GM23338 (cell line): ENCODE measurements around the gene SMIM12.

Experiments used
- CREB1 ChIP-seq: fragments of 250-450 bp; sonication (Bioruptor Pico); IDR thresholded peaks from 2 replicates; pipeline ENCODE4 v1.5.0; 2020; ENCODE audit warnings: low read depth, mild to moderate bottlenecking, moderate library complexity
- EZH2 ChIP-seq: fragments of 200-600 bp; sonication (generic); IDR thresholded peaks from one replicate; pipeline ENCODE4 v1.8.0; 2017; ENCODE audit warnings: antibody characterized with exemption, mild to moderate bottlenecking, low read depth; ENCODE audit not compliant: unreplicated experiment
- EZH2phosphoT487 ChIP-seq: fragments of 200-600 bp; sonication (generic); IDR thresholded peaks from one replicate; pipeline ENCODE4 v1.8.1; 2018; ENCODE audit warnings: antibody characterized with exemption; ENCODE audit not compliant: unreplicated experiment
- JUNB ChIP-seq: IDR thresholded peaks from one replicate; pipeline ENCODE4 v1.6.1; 2016; ENCODE audit warnings: antibody characterized with exemption; ENCODE audit not compliant: unreplicated experiment
- POLR2AphosphoS5 ChIP-seq: IDR thresholded peaks from 2 replicates; pipeline ENCODE4 v1.6.1; 2016; ENCODE audit warnings: antibody characterized with exemption, low read depth
- STAT1 ChIP-seq: IDR thresholded peaks from one replicate; pipeline ENCODE4 v1.6.1; 2016; ENCODE audit warnings: antibody characterized with exemption; ENCODE audit not compliant: unreplicated experiment
- ZNF114 ChIP-seq: fragments of 250-450 bp; sonication (Bioruptor Pico); IDR thresholded peaks from 2 replicates; pipeline ENCODE4 v1.5.0; 2020; ENCODE audit warnings: mild to moderate bottlenecking, moderate library complexity
- TF ChIP-seq, protein P1 (sequence below), 2 experiments: fragments of 200-600 bp in 1 of 2; sonication (generic) in 1 of 2; conservative IDR thresholded peaks; 2 replicates each; pipeline versions ENCODE4 v1.5.1 to v1.6.1; 2016 to 2017; ENCODE audit warnings: antibody characterized with exemption in 2 of 2, low read depth in 2 of 2, mild to moderate bottlenecking in 2 of 2, moderate library complexity in 1 of 2
- TF ChIP-seq, protein P2 (sequence below): IDR thresholded peaks from one replicate; pipeline ENCODE4 v1.6.1; 2018; ENCODE audit warnings: antibody characterized with exemption; ENCODE audit not compliant: unreplicated experiment
- TF ChIP-seq, protein P3 (sequence below): fragments of 250-450 bp; sonication (Bioruptor Pico); IDR thresholded peaks from 2 replicates; pipeline ENCODE4 v1.5.0; 2020; ENCODE audit warnings: mild to moderate bottlenecking, moderate library complexity

GRCh38 chr1:34816778-34817177 is 42.8 kb downstream of the SMIM12 start:
- TF ChIP-seq, protein P1, sequence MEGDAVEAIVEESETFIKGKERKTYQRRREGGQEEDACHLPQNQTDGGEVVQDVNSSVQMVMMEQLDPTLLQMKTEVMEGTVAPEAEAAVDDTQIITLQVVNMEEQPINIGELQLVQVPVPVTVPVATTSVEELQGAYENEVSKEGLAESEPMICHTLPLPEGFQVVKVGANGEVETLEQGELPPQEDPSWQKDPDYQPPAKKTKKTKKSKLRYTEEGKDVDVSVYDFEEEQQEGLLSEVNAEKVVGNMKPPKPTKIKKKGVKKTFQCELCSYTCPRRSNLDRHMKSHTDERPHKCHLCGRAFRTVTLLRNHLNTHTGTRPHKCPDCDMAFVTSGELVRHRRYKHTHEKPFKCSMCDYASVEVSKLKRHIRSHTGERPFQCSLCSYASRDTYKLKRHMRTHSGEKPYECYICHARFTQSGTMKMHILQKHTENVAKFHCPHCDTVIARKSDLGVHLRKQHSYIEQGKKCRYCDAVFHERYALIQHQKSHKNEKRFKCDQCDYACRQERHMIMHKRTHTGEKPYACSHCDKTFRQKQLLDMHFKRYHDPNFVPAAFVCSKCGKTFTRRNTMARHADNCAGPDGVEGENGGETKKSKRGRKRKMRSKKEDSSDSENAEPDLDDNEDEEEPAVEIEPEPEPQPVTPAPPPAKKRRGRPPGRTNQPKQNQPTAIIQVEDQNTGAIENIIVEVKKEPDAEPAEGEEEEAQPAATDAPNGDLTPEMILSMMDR (conservative IDR thresholded peaks at IDR 0.05; ENCODE audit: low read depth in 2 of 2): no peak
- TF ChIP-seq EZH2phosphoT487 (no peak), JUNB (no peak), POLR2AphosphoS5 (no peak), EZH2 (no peak), CREB1 (CRISPR knock-in tag) (no peak), ZNF114 (CRISPR knock-in tag) (no peak), STAT1 (no peak)
- TF ChIP-seq, protein P2, sequence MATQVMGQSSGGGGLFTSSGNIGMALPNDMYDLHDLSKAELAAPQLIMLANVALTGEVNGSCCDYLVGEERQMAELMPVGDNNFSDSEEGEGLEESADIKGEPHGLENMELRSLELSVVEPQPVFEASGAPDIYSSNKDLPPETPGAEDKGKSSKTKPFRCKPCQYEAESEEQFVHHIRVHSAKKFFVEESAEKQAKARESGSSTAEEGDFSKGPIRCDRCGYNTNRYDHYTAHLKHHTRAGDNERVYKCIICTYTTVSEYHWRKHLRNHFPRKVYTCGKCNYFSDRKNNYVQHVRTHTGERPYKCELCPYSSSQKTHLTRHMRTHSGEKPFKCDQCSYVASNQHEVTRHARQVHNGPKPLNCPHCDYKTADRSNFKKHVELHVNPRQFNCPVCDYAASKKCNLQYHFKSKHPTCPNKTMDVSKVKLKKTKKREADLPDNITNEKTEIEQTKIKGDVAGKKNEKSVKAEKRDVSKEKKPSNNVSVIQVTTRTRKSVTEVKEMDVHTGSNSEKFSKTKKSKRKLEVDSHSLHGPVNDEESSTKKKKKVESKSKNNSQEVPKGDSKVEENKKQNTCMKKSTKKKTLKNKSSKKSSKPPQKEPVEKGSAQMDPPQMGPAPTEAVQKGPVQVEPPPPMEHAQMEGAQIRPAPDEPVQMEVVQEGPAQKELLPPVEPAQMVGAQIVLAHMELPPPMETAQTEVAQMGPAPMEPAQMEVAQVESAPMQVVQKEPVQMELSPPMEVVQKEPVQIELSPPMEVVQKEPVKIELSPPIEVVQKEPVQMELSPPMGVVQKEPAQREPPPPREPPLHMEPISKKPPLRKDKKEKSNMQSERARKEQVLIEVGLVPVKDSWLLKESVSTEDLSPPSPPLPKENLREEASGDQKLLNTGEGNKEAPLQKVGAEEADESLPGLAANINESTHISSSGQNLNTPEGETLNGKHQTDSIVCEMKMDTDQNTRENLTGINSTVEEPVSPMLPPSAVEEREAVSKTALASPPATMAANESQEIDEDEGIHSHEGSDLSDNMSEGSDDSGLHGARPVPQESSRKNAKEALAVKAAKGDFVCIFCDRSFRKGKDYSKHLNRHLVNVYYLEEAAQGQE: no peak
- TF ChIP-seq, protein P3, sequence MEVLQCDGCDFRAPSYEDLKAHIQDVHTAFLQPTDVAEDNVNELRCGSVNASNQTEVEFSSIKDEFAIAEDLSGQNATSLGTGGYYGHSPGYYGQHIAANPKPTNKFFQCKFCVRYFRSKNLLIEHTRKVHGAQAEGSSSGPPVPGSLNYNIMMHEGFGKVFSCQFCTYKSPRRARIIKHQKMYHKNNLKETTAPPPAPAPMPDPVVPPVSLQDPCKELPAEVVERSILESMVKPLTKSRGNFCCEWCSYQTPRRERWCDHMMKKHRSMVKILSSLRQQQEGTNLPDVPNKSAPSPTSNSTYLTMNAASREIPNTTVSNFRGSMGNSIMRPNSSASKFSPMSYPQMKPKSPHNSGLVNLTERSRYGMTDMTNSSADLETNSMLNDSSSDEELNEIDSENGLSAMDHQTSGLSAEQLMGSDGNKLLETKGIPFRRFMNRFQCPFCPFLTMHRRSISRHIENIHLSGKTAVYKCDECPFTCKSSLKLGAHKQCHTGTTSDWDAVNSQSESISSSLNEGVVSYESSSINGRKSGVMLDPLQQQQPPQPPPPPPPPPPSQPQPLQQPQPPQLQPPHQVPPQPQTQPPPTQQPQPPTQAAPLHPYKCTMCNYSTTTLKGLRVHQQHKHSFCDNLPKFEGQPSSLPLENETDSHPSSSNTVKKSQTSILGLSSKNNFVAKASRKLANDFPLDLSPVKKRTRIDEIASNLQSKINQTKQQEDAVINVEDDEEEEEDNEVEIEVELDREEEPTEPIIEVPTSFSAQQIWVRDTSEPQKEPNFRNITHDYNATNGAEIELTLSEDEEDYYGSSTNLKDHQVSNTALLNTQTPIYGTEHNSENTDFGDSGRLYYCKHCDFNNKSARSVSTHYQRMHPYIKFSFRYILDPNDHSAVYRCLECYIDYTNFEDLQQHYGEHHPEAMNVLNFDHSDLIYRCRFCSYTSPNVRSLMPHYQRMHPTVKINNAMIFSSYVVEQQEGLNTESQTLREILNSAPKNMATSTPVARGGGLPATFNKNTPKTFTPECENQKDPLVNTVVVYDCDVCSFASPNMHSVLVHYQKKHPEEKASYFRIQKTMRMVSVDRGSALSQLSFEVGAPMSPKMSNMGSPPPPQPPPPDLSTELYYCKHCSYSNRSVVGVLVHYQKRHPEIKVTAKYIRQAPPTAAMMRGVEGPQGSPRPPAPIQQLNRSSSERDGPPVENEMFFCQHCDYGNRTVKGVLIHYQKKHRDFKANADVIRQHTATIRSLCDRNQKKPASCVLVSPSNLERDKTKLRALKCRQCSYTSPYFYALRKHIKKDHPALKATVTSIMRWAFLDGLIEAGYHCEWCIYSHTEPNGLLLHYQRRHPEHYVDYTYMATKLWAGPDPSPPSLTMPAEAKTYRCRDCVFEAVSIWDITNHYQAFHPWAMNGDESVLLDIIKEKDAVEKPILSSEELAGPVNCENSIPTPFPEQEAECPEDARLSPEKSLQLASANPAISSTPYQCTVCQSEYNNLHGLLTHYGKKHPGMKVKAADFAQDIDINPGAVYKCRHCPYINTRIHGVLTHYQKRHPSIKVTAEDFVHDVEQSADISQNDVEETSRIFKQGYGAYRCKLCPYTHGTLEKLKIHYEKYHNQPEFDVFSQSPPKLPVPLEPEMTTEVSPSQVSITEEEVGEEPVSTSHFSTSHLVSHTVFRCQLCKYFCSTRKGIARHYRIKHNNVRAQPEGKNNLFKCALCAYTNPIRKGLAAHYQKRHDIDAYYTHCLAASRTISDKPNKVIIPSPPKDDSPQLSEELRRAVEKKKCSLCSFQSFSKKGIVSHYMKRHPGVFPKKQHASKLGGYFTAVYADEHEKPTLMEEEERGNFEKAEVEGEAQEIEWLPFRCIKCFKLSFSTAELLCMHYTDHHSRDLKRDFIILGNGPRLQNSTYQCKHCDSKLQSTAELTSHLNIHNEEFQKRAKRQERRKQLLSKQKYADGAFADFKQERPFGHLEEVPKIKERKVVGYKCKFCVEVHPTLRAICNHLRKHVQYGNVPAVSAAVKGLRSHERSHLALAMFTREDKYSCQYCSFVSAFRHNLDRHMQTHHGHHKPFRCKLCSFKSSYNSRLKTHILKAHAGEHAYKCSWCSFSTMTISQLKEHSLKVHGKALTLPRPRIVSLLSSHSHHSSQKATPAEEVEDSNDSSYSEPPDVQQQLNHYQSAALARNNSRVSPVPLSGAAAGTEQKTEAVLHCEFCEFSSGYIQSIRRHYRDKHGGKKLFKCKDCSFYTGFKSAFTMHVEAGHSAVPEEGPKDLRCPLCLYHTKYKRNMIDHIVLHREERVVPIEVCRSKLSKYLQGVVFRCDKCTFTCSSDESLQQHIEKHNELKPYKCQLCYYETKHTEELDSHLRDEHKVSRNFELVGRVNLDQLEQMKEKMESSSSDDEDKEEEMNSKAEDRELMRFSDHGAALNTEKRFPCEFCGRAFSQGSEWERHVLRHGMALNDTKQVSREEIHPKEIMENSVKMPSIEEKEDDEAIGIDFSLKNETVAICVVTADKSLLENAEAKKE: no peak
